NCI-H226 (cell line): ENCODE data around the gene TWNK.
"Not testable (repeated sequence)": the region's sequence is repeated elsewhere in the genome, so short reads cannot be mapped to it uniquely, and the experiment has no call there.

Source experiments
- DNase-seq: peaks from one replicate; pipeline ENCODE4 v3.0.0-alpha.2; 2015

TWNK gene

DNA sequence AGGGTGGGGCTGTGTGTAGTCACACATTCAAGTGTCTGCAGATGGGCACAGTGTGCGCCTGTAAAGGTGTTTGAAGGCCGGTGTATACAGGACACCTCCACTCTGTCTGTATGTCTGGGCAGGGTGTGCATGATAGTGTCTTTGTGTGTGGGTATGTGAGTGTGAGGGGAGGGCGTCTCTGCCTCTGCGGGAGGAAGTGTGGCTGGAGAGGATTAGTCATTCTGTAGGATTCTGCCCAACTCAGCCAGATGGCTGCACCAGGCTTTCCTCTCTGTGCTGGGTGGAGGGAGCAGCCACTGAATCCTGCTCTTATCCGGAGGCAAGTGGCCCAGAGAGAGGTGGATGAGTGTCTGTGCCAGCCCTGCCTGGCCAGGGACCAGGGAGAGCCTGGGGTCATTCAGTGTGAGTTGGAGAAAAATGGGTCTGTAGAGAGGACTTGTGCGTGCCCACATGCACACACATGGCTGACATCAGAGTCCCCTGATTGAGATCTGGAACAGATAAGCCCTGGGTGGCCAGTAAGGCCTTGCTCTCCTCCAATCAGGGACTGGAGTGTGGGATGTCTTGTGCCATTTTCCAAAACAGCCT, 45.4 kb downstream of the TWNK start:
- DNase-seq, result peak; percentile 92

DNA sequence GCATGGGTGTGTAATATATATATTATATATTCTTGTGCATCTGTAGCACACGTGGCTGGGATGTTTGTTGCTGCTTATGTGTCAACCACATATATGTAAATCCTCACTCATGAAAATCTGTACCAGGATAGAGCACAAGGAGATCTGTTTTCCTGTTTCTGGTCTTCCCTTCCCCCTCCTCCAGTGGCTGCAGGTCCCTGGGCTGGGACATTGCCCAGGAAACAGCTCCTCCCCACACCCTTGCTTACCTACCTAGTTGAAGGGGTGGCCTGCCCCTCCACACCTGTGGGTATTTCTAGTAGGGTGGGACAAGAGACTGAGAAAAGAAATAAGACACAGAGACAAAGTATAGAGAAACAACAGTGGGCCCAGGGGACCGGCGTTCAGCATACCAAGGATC, 45.9 kb downstream of the TWNK start:
- DNase-seq, result no peak

GRCh38 chr10:101034404-101034803, 47.1 kb downstream of the TWNK start:
- DNase-seq, result not testable (repeated sequence)

GRCh38 chr10:101035314-101035713, 48.0 kb downstream of the TWNK start:
- no peak for DNase-seq

- no peak for DNase-seq
Observed at GRCh38 chr10:101035916-101036702, 48.8 kb downstream of the TWNK start.

DNA sequence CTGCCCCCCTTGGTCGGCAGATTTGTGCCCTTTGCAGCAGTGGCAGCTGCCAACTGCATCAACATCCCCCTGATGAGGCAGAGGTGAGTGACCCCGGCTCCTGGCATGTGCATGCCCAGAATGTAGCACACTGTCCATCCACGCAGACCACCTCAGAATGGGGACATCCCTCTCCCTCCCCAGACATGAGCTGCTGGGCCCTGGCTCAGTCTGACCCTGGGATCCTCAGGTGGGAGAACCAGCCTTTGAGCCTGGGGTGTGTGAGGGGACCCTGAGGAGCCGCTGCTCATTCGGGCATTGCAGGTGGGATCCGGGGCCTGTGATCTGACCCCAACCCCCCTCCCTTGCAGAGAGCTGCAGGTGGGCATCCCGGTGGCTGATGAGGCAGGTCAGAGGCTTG, 49.4 kb downstream of the TWNK start:
- no peak for DNase-seq

GRCh38 chr10:101038484-101038883, 51.1 kb downstream of the TWNK start:
- DNase-seq, result no peak

- DNase-seq, result no peak
Observed at GRCh38 chr10:101040061-101040460, 52.7 kb downstream of the TWNK start.

- no peak for DNase-seq
Observed at GRCh38 chr10:101040851-101041250, 53.5 kb downstream of the TWNK start.

GRCh38 chr10:101041252-101041761, 54.0 kb downstream of the TWNK start:
- DNase-seq, result peak; percentile 57

- no peak for DNase-seq
Observed at GRCh38 chr10:101042118-101042517, 54.8 kb downstream of the TWNK start.

DNA sequence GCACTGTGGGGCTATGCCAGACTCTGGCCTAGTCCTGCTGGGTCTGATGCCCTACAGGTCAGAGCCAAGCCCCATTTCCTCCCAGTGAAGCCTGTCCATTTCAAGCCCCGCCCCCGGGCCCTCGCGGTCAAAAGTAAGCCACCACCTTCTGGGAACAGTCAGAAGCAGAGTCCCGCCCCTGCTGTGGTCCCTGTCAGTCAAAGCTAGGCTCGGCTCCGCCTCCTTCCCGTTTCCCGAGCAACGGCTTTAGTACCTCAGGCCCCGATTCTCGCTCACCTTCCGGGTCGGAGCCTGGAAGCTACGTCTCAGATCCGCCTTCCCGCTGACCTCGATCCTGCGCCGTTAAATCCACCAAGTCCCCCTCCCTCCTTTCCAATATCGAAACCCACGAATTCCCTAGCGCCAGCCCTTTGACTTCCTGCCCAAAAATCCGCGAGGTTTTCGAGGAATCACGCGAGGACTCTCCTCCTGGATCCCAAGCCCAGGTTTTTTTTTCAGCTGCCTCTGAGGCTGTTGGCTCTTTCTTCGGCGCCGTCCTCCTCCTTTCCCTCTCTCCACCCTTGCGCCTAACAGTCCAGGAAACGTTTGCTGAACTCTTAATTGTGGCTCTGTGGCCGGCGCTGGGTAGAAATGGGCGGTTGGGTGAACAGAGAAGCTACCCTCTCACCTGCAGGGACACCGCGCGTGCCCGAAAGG, 55.5 kb downstream of the TWNK start:
- peak; percentile 98 for DNase-seq

- no peak for DNase-seq
Observed at GRCh38 chr10:101043363-101043707, 56.0 kb downstream of the TWNK start.
